Testis (tissue), 3 donors: ENCODE measurements around the gene MRPS34. TPM values are rescaled to one million over a fixed set of nuclear protein-coding genes. Genes with fewer than 3 reads are reported as not detected.
"Not testable (repeated sequence)": the region's sequence is repeated elsewhere in the genome, so short reads cannot be mapped to it uniquely, and the experiment has no call there.

Experiments
- DNase-seq: peaks from one replicate; pipeline ENCODE4 v3.0.0-alpha.2; 2019
- H3K27ac ChIP-seq, 2 donors: fragments of 200-600 bp; sonication (generic); one replicate each; pipeline ENCODE4 v1.5.1; 2019
- H3K27me3 ChIP-seq: fragments of 200-600 bp; sonication (generic); one replicate; pipeline ENCODE4 v1.5.1; 2019
- H3K36me3 ChIP-seq: fragments of 200-600 bp; sonication (generic); one replicate; pipeline ENCODE4 v1.5.1; 2017; ENCODE audit warnings: low read depth; ENCODE audit errors: missing control alignments
- H3K4me1 ChIP-seq: fragments of 200-600 bp; sonication (generic); one replicate; pipeline ENCODE4 v1.5.1; 2019
- H3K4me3 ChIP-seq, 2 donors: fragments of 200-600 bp; sonication (generic); one replicate each; pipeline ENCODE4 v1.5.1; 2017 to 2019
- H3K9me3 ChIP-seq: fragments of 200-600 bp; sonication (generic); one replicate; pipeline ENCODE4 v1.5.1; 2017
- POLR2A ChIP-seq: fragments of 450-650 bp; IDR thresholded peaks from one replicate; pipeline ENCODE4 v1.6.1; 2017; ENCODE audit warnings: antibody characterized with exemption, mild to moderate bottlenecking, moderate library complexity
- WGBS, 2 donors: methylation state at CpG; one replicate each; pipeline ENCODE4 v1.1.5; 2018; 5-methylcytosine and 5-hydroxymethylcytosine counted together
- intact Hi-C: fragments of 100-400 bp; cut with DNase I; formaldehyde crosslinking; loops from one replicate; pipeline ENCODE4 v1.15.1; 2023; ENCODE audit warnings: low total_unique reads
- polyA plus RNA-seq: library from polyadenylated mRNA; stranded (reverse); fragments of 350-450 nt; fragmentation: Illumina TruSeq; extraction: RNeasy Lipid Tissue Mini Kit (QIAGEN cat#74804); gene quantifications from one replicate; pipeline ENCODE4 v1.2.3, GENCODE V29; 2014; ENCODE audit warnings: low read depth, low replicate concordance; ENCODE audit not compliant: insufficient read depth
- total RNA-seq, 2 donors: library from RNA; depleted of rRNA; stranded (reverse); fragments of >200 nt; gene quantifications; one replicate each; pipeline ENCODE4 v1.2.3, GENCODE V29; 2016
- TF ChIP-seq, protein P1 (sequence below), 3 experiments: fragments of 450-650 bp in 2 of 3; fragments of 200-600 bp in 1 of 3; sonication (generic) in 1 of 3; IDR thresholded peaks; one replicate each; pipeline ENCODE4 v1.5.1; 2016 to 2019; ENCODE audit warnings: antibody characterized with exemption in 3 of 3, mild to moderate bottlenecking in 2 of 3, moderate library complexity in 1 of 3

Gene MRPS34
- total and polyA plus RNA-seq, 3 donors from 2014 or later, result 49.2 to 81.6 (median 66.5) TPM

- intact Hi-C loops, result no loop called here
These were observed 37.2 kb upstream of the MRPS34 start for GRCh38 chr16:1810106-1810505.

DNA sequence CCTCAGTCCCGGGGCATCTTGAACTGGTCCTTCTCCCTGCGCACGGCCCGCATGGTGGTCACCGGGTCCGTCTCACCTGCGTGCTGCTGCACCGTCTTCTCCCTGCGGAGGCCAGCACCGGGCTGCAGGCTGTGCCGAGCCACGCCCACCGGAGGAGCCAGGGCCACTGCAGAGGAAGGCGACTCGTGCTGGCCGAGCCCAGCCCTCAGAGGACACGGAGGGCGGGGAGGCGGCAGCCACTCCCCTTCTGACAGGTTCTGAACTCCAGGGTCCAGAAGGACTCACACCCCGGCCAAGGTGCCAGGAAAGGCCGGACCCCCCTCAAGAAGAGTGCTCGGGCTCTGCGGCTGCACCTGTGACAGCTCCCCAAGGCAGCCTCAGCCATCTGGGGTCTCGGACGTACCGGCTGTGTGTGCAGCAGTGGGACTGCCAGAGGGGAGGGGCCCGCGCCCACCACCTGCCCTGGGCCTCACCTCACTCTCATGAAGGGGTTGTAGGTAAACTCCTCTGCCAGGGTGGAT is 36.4 kb upstream of the MRPS34 start:
- H3K27me3 ChIP-seq, result no peaks in the 10 kb centered on the region
- no peak for TF ChIP-seq POLR2A
- H3K36me3 ChIP-seq, result no peaks in the 10 kb centered on the region
- H3K27ac ChIP-seq, result no peak overlapping the region
- H3K9me3 ChIP-seq, result no peaks in the 10 kb centered on the region
- 79 to 84% methylated on average over 21 to 27 of the region's 28 CpGs for WGBS, 2 donors
- no peak for DNase-seq
- H3K4me3 ChIP-seq, result no peak overlapping the region
- H3K4me1 ChIP-seq, result no peaks in the 10 kb centered on the region
- intact Hi-C loops, result no loop called here

More at GRCh38 chr16:1810106-1810505, 37.2 kb upstream of the MRPS34 start:
- Histone ChIP-seq H3K4me1 (no peaks in the 10 kb centered on the region), H3K36me3 (no peaks in the 10 kb centered on the region), H3K27ac (no peak overlapping the region), H3K9me3 (no peaks in the 10 kb centered on the region), H3K4me3 (no peak overlapping the region), H3K27me3 (no peaks in the 10 kb centered on the region)
- 93 to 95% methylated on average over 16 of the region's 16 CpGs for WGBS, 2 donors
- no peak for DNase-seq
- no peak for TF ChIP-seq POLR2A
- TF ChIP-seq, protein P1, sequence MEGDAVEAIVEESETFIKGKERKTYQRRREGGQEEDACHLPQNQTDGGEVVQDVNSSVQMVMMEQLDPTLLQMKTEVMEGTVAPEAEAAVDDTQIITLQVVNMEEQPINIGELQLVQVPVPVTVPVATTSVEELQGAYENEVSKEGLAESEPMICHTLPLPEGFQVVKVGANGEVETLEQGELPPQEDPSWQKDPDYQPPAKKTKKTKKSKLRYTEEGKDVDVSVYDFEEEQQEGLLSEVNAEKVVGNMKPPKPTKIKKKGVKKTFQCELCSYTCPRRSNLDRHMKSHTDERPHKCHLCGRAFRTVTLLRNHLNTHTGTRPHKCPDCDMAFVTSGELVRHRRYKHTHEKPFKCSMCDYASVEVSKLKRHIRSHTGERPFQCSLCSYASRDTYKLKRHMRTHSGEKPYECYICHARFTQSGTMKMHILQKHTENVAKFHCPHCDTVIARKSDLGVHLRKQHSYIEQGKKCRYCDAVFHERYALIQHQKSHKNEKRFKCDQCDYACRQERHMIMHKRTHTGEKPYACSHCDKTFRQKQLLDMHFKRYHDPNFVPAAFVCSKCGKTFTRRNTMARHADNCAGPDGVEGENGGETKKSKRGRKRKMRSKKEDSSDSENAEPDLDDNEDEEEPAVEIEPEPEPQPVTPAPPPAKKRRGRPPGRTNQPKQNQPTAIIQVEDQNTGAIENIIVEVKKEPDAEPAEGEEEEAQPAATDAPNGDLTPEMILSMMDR (IDR thresholded peaks at IDR 0.05), result no peak

DNA sequence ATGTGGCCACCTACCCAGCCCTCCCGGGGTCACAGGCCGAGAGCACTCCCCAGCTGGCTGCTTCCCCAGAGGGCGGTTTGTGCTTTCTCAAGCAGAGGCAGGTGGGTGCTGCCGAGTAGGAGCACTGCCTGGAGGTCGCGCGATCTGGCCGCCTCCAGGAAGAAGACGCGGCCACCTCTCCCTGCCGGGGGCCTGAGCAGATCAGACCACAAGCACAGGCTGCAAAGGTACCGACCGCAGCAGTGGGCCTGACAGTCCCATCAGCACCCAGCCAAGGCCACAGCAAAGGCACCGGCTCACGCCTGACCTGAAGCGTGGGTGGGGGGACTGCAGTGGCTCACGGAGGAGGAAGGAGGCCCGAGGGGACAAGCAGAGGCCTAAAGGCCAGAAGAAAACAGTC is 35.8 kb upstream of the MRPS34 start:
- no peak overlapping the region for H3K4me3 ChIP-seq
- 80 to 89% methylated on average over 17 to 18 of the region's 18 CpGs for WGBS, 2 donors
- no peak for DNase-seq
- H3K36me3 ChIP-seq, result no peaks in the 10 kb centered on the region
- no peaks in the 10 kb centered on the region for H3K4me1 ChIP-seq
- TF ChIP-seq, protein P1 (IDR thresholded peaks at IDR 0.05), result no peak
- TF ChIP-seq POLR2A, result no peak
- H3K27ac ChIP-seq, result no peak overlapping the region
- no peaks in the 10 kb centered on the region for H3K9me3 ChIP-seq
- intact Hi-C loops, result no loop called here
- no peaks in the 10 kb centered on the region for H3K27me3 ChIP-seq

DNA sequence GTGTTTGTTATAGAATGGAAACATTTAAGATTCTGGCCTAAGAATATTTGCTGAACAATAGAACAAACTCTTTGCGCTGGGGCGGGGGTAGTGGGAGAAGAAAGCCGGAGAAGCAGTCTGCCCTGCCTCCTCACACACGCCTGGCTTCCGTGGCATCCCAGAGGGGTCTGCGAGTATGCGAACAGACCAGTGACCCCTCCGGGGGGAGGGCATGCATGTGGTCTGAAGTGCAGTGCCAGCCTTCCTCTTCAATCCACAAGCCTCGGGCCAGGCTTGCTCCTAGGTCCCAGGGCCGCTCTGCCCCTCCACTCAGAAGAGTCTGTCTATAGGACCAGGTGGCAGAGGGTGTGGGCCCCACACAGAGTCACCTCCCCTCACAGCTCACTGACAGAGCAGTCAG is 34.7 kb upstream of the MRPS34 start:
- no peaks in the 10 kb centered on the region for H3K9me3 ChIP-seq
- TF ChIP-seq POLR2A, result no peak
- TF ChIP-seq, protein P1 (IDR thresholded peaks at IDR 0.05), result no peak
- no peaks in the 10 kb centered on the region for H3K36me3 ChIP-seq
- DNase-seq, result no peak
- 86 to 89% methylated on average over 10 of the region's 10 CpGs for WGBS, 2 donors
- H3K4me3 ChIP-seq, result no peak overlapping the region
- intact Hi-C loops, result no loop called here
- H3K27ac ChIP-seq, result no peak overlapping the region
- H3K4me1 ChIP-seq, result no peaks in the 10 kb centered on the region
- no peaks in the 10 kb centered on the region for H3K27me3 ChIP-seq

- WGBS, 2 donors, result 84 to 87% methylated on average over 10 of the region's 10 CpGs
- intact Hi-C loops, result no loop called here
- DNase-seq, result no peak
- H3K4me3 ChIP-seq, result no peak overlapping the region
- H3K36me3 ChIP-seq, result no peaks in the 10 kb centered on the region
- TF ChIP-seq, protein P1 (IDR thresholded peaks at IDR 0.05), result no peak
- no peak for TF ChIP-seq POLR2A
- no peak overlapping the region for H3K27ac ChIP-seq
- no peaks in the 10 kb centered on the region for H3K9me3 ChIP-seq
- H3K27me3 ChIP-seq, result no peaks in the 10 kb centered on the region
- H3K4me1 ChIP-seq, result no peaks in the 10 kb centered on the region
These were observed 27.8 kb upstream of the MRPS34 start for GRCh38 chr16:1800701-1801100.

- WGBS, 2 donors, result 88 to 97% methylated on average over 4 to 5 of the region's 5 CpGs
- H3K4me3 ChIP-seq, H3K36me3 ChIP-seq, intact Hi-C loops, H3K27ac ChIP-seq, DNase-seq, H3K9me3 ChIP-seq, H3K4me1 ChIP-seq, H3K27me3 ChIP-seq: not testable (repeated sequence)
These were observed 26.3 kb upstream of the MRPS34 start for GRCh38 chr16:1799263-1799662.
